AG04450 (cell line): Measurements from ENCODE around the gene NOS3. TPM values are rescaled to one million over a fixed set of nuclear protein-coding genes. Genes with fewer than 3 reads are reported as not detected.
A peak's percentile ranks its signal among the peaks of the same experiment; 100 is the strongest.

Experiments used
- CTCF ChIA-PET: fragments of 300-600, 350-600 bp; formaldehyde crosslinking; extraction: SDS; loops from one replicate; lab custom pipeline; 2022; ENCODE audit warnings: antibody characterized with exemption, inconsistent platforms; lab: Charles Lee
- POLR2A ChIA-PET: fragments of 350-600 bp; formaldehyde crosslinking; extraction: SDS; loops from one replicate; lab custom pipeline; 2021; ENCODE audit warnings: antibody characterized with exemption, inconsistent platforms; lab: Yijun Ruan, JAX
- DNase-seq: peaks from one replicate; pipeline ENCODE4 v3.0.0-alpha.2; 2011; ENCODE audit warnings: low read depth, low spot score
- H3K27ac ChIP-seq: one replicate; pipeline ENCODE4 v1.5.1; 2012; ENCODE audit warnings: low read depth, low read length, control low read depth
- H3K27me3 ChIP-seq: one replicate; pipeline ENCODE4 v1.6.0; 2012; ENCODE audit warnings: low read length; ENCODE audit not compliant: control insufficient read depth, insufficient read depth
- H3K4me3 ChIP-seq: 2 replicates; pipeline ENCODE4 v1.5.1; 2011; ENCODE audit warnings: mild to moderate bottlenecking, low read depth, low read length, control low read depth
- H3K9me3 ChIP-seq: 2 replicates; pipeline ENCODE4 v1.5.1; 2012; ENCODE audit warnings: low read length; ENCODE audit not compliant: control insufficient read depth, insufficient read depth
- polyA plus RNA-seq: library from polyadenylated mRNA; depleted of rRNA; stranded (reverse); fragments of >200 nt; gene quantifications from 2 replicates; pipeline ENCODE4 v1.2.3, GENCODE V29; 2011
- TF ChIP-seq, protein P1 (sequence below): IDR thresholded peaks from 2 replicates; pipeline ENCODE4 v1.5.1; 2011; ENCODE audit warnings: low read depth, low read length, control low read depth, inconsistent platforms

Gene NOS3
- polyA plus RNA-seq, 1 experiment, result 0.60 TPM

DNA sequence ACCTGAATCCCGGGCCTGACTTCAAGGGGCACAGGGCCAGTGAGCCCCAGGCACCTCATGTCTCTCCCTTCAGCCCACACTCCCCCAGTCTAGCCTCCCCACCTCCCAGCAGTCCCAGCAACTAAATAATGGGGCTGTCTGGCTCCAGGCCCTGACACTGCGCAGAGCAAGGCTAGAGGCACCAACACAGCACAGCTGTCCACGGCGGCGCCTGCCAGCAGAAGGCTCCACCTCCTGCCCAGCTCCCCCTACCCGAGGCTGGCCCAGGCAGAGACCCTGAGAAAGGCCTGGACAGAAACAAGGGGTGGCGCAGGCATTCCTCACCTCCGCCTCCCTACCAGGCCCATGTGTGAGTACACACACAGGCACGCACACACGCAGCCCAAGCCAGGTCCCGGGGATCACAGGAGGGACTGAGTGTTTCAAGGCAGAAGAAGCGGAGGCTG is 18.8 kb upstream of the NOS3 start:
- ChIA-PET CTCF (interaction anchor here (2.4 kb wide), 1 partner anchor 9 kb away, joined by 9 read pairs; no protein-coding TSS in a partner anchor), POLR2A (no interaction called here)
- Histone ChIP-seq H3K27ac (no peak overlapping the region), H3K9me3 (peaks cover 7% of the 10 kb centered on the region; the same call in 1 of the 2 replicates), H3K27me3 (peaks cover 82% of the 10 kb centered on the region), H3K4me3 (no peak overlapping the region)
- no peak for DNase-seq
- TF ChIP-seq, protein P1, sequence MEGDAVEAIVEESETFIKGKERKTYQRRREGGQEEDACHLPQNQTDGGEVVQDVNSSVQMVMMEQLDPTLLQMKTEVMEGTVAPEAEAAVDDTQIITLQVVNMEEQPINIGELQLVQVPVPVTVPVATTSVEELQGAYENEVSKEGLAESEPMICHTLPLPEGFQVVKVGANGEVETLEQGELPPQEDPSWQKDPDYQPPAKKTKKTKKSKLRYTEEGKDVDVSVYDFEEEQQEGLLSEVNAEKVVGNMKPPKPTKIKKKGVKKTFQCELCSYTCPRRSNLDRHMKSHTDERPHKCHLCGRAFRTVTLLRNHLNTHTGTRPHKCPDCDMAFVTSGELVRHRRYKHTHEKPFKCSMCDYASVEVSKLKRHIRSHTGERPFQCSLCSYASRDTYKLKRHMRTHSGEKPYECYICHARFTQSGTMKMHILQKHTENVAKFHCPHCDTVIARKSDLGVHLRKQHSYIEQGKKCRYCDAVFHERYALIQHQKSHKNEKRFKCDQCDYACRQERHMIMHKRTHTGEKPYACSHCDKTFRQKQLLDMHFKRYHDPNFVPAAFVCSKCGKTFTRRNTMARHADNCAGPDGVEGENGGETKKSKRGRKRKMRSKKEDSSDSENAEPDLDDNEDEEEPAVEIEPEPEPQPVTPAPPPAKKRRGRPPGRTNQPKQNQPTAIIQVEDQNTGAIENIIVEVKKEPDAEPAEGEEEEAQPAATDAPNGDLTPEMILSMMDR, result no peak

DNA sequence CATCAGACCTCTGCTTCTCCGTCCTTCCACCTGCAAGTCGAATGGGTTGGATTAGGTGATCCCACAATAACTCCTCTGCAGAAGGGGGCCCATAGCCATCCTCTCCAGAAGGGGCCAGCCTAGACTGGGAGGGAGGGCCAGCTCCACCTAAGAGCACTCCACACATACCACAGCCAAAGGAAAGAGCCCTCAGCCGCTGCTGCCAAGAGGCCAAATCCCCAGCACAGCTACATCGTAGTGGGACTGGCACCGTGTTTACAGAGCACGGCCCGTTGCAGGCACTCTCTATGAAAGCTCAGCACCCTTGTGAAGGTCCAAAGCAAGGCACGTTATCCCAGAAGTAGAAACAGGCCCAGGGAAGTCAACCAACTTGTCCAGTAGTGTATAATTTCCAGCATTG is 18.1 kb upstream of the NOS3 start:
- POLR2A ChIA-PET, result no interaction called here
- H3K4me3 ChIP-seq, result no peak overlapping the region
- DNase-seq, result no peak
- TF ChIP-seq, protein P1, result no peak
- peaks cover 7% of the 10 kb centered on the region; the same call in 1 of the 2 replicates for H3K9me3 ChIP-seq
- peaks cover 87% of the 10 kb centered on the region for H3K27me3 ChIP-seq
- no peak overlapping the region for H3K27ac ChIP-seq
- CTCF ChIA-PET, result interaction anchor here (0.7 to 2.4 kb wide), 2 partner anchors 10 to 13 kb away, joined by 3 to 9 read pairs; no protein-coding TSS in a partner anchor

GRCh38 chr7:150973571-150974451 is 17.0 kb upstream of the NOS3 start:
- TF ChIP-seq, protein P1, result no peak
- H3K4me3 ChIP-seq, result no peak overlapping the region
- POLR2A ChIA-PET, result no interaction called here
- no peak for DNase-seq
- CTCF ChIA-PET, result interaction anchor here (0.6 to 2.4 kb wide), 5 partner anchors 10 to 1770 kb away, joined by 4 to 9 read pairs (median 4); no protein-coding TSS in a partner anchor
- H3K27me3 ChIP-seq, result peaks cover 82% of the 10 kb centered on the region
- H3K27ac ChIP-seq, result no peak overlapping the region
- H3K9me3 ChIP-seq, result peaks cover 7% of the 10 kb centered on the region; the same call in 1 of the 2 replicates

DNA sequence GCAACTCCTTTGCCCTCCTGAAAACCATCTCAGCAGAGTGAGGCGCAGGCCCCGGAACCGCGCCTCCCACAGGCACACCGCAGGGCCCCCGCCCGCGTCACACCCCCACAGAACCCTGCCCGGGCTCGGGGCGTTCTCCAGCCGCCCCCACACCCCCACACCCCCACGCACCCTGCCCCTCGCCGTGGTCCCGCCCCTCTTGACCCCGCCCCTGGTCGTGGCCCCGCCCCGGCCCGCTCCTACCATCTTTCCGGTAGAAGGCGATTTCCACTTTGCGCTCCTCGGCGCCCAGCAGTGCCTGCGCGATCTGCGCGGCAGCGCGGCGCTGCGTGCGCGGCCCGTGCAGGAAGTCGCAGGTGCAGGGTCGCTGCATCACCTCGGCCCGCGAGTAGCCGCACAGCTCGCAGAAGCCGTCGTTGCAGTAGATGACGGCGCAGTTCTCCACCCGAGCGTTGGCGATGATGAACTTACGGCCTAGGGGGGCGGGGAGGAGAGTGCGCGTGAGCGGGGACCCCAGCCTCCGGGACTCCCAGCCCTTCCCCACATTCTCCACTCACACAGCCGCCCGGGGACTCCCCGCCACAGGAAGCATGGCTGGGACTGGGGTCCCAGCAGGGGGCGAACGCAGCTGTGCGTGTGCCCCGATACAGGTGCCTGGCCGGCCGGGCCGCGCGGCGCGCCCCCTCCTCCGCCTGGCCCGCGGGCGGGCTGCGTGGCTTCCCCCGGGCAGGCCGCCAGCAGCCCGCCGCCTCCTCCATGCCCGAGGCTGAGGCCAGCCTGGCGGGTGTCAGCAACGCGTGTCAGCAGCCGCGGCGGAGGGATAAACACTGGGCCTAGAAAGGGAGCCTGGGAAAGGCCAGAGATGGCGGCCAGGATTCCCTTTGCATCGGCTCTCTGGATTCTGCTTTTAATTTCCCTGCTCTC is 16.1 kb upstream of the NOS3 start:
- Histone ChIP-seq H3K27me3 (peaks cover 81% of the 10 kb centered on the region), H3K27ac (no peak overlapping the region), H3K4me3 (peak overlapping the region; percentile 45), H3K9me3 (peaks cover 7% of the 10 kb centered on the region; the same call in 1 of the 2 replicates)
- CTCF ChIA-PET, result interaction anchor here (1.2 to 1.4 kb wide), 4 partner anchors 10 to 15 kb away, joined by 3 to 13 read pairs (median 6); no protein-coding TSS in a partner anchor
- no peak for DNase-seq
- TF ChIP-seq, protein P1, result peak; percentile 30; the same call in 1 of the 2 replicates
- POLR2A ChIA-PET, result no interaction called here
